ENCODE measurements around the gene ARID4B.

DNA sequence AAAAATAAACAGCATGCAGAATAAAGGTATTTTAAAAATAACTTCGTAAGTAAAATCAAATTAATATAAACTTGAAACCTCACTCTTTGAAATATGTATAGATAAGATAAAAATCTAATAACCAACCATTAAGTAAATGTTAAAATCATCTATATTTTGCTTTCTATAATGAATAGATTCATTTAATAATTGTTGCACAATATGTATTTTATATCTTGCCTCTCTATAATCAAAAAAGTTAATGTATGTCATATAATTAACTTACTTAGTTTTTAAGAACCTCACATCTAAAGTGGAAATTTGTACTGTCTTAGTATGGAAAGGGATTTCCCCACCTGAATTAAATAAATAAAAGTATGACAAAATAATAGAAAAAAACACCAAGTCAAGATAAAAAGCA, 124.6 kb downstream of the ARID4B start:
- TF ChIP-seq, protein P1, sequence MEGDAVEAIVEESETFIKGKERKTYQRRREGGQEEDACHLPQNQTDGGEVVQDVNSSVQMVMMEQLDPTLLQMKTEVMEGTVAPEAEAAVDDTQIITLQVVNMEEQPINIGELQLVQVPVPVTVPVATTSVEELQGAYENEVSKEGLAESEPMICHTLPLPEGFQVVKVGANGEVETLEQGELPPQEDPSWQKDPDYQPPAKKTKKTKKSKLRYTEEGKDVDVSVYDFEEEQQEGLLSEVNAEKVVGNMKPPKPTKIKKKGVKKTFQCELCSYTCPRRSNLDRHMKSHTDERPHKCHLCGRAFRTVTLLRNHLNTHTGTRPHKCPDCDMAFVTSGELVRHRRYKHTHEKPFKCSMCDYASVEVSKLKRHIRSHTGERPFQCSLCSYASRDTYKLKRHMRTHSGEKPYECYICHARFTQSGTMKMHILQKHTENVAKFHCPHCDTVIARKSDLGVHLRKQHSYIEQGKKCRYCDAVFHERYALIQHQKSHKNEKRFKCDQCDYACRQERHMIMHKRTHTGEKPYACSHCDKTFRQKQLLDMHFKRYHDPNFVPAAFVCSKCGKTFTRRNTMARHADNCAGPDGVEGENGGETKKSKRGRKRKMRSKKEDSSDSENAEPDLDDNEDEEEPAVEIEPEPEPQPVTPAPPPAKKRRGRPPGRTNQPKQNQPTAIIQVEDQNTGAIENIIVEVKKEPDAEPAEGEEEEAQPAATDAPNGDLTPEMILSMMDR (IDR thresholded peaks at IDR 0.05) = no peak
- TF ChIP-seq POLR2A (IDR thresholded peaks at IDR 0.05) = no peak

All from heart left ventricle (tissue), 13 donors.